Measurements from ENCODE around the gene ECE1.

DNA sequence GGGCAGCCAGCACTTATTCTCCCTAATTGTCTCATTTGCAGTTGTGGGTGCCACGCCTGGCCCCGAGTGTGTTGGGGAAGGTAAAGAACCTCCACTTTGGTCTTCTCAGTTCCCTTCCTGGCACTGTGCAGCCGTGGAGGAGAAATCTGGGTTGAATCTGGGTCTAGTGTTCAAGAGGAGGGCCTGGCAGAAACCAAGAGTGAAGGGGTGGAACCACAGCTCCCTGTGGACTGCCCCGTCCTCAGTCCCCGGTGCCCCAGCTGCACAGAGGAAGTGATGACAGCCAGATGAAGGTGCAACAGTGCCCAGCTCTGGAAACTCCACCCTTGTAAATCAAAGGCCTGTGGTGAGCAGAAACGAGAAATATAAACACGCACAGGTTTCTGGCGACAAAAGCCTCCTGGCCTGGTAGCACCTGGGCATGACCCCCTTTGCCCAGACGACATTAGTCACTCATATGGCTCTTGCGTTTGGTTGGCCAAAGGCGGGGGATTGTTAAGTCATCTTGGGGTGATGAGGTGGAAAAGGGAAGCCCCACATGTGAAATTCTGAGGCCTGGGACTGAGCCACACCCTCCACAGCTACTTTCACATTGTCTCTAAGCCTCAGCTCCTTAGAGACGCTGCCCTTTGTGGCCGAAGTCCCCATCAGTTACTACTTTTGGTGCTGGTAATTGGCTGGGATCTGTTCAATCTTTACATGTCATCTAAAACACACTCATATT is 4.2 kb upstream of the ECE1 start:
- TF ChIP-seq TAF15 (IDR thresholded peaks at IDR 0.05; ENCODE audit: low read depth, low read length, poor library complexity, severe bottlenecking) (no peak), POLR2A (IDR thresholded peaks at IDR 0.05; ENCODE audit: insufficient read depth in 1 of 2, low read depth in 2 of 2, low read length in 2 of 2) (no peak), JUND (CRISPR knock-in tag; IDR thresholded peaks at IDR 0.05) (no peak), KDM1A (CRISPR knock-in tag; IDR thresholded peaks at IDR 0.05) (no peak), ZNF614 (CRISPR knock-in tag; IDR thresholded peaks at IDR 0.05; ENCODE audit: borderline replicate concordance) (no peak), EZH2 (conservative IDR thresholded peaks at IDR 0.05; ENCODE audit: low read depth, low read length) (no peak), ZNF562 (CRISPR knock-in tag; IDR thresholded peaks at IDR 0.05; ENCODE audit: borderline replicate concordance) (no peak), CTCF (CRISPR knock-in tag; IDR thresholded peaks at IDR 0.05) (no peak)
- TF ChIP-seq, protein P1, sequence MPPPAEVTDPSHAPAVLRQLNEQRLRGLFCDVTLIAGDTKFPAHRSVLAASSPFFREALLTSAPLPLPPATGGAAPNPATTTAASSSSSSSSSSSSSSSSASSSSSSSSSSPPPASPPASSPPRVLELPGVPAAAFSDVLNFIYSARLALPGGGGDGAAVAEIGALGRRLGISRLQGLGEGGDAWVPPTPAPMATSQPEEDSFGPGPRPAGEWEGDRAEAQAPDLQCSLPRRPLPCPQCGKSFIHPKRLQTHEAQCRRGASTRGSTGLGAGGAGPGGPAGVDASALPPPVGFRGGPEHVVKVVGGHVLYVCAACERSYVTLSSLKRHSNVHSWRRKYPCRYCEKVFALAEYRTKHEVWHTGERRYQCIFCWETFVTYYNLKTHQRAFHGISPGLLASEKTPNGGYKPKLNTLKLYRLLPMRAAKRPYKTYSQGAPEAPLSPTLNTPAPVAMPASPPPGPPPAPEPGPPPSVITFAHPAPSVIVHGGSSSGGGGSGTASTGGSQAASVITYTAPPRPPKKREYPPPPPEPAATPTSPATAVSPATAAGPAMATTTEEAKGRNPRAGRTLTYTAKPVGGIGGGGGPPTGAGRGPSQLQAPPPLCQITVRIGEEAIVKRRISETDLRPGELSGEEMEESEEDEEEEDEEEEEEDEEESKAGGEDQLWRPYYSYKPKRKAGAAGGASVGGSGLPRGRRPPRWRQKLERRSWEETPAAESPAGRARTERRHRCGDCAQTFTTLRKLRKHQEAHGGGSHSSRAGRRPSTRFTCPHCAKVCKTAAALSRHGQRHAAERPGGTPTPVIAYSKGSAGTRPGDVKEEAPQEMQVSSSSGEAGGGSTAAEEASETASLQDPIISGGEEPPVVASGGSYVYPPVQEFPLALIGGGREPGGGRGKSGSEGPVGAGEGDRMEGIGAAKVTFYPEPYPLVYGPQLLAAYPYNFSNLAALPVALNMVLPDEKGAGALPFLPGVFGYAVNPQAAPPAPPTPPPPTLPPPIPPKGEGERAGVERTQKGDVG (CRISPR knock-in tag; IDR thresholded peaks at IDR 0.05; ENCODE audit: borderline replicate concordance) = no peak
- TF ChIP-seq, protein P2, sequence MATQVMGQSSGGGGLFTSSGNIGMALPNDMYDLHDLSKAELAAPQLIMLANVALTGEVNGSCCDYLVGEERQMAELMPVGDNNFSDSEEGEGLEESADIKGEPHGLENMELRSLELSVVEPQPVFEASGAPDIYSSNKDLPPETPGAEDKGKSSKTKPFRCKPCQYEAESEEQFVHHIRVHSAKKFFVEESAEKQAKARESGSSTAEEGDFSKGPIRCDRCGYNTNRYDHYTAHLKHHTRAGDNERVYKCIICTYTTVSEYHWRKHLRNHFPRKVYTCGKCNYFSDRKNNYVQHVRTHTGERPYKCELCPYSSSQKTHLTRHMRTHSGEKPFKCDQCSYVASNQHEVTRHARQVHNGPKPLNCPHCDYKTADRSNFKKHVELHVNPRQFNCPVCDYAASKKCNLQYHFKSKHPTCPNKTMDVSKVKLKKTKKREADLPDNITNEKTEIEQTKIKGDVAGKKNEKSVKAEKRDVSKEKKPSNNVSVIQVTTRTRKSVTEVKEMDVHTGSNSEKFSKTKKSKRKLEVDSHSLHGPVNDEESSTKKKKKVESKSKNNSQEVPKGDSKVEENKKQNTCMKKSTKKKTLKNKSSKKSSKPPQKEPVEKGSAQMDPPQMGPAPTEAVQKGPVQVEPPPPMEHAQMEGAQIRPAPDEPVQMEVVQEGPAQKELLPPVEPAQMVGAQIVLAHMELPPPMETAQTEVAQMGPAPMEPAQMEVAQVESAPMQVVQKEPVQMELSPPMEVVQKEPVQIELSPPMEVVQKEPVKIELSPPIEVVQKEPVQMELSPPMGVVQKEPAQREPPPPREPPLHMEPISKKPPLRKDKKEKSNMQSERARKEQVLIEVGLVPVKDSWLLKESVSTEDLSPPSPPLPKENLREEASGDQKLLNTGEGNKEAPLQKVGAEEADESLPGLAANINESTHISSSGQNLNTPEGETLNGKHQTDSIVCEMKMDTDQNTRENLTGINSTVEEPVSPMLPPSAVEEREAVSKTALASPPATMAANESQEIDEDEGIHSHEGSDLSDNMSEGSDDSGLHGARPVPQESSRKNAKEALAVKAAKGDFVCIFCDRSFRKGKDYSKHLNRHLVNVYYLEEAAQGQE (IDR thresholded peaks at IDR 0.05; ENCODE audit: borderline replicate concordance in 1 of 2, low read depth in 1 of 2, low read length in 2 of 2) = no peak

Data from HepG2 (cell line).